Measurements from ENCODE around the gene ACY1.

Gene ACY1

GRCh38 chr3:52034212-52034611 is 50.9 kb downstream of the ACY1 start:
- in situ Hi-C loops (cut with HindIII; ENCODE audit: low pct_ligation_motif_present, low sequenced_read_pairs): no loop called here
- Histone ChIP-seq H3K36me3 (replicated peaks) (no peaks in the 10 kb centered on the region), H3K27me3 (replicated peaks) (no peaks in the 10 kb centered on the region), H3K4me3 (ENCODE audit: low read depth, low read length) (no peak overlapping the region), H3K27ac (no peak overlapping the region)
- TF ChIP-seq, protein P1, sequence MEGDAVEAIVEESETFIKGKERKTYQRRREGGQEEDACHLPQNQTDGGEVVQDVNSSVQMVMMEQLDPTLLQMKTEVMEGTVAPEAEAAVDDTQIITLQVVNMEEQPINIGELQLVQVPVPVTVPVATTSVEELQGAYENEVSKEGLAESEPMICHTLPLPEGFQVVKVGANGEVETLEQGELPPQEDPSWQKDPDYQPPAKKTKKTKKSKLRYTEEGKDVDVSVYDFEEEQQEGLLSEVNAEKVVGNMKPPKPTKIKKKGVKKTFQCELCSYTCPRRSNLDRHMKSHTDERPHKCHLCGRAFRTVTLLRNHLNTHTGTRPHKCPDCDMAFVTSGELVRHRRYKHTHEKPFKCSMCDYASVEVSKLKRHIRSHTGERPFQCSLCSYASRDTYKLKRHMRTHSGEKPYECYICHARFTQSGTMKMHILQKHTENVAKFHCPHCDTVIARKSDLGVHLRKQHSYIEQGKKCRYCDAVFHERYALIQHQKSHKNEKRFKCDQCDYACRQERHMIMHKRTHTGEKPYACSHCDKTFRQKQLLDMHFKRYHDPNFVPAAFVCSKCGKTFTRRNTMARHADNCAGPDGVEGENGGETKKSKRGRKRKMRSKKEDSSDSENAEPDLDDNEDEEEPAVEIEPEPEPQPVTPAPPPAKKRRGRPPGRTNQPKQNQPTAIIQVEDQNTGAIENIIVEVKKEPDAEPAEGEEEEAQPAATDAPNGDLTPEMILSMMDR (IDR thresholded peaks at IDR 0.05; ENCODE audit: low read depth, low read length, missing control alignments): no peak
- no peak for DNase-seq

DNA sequence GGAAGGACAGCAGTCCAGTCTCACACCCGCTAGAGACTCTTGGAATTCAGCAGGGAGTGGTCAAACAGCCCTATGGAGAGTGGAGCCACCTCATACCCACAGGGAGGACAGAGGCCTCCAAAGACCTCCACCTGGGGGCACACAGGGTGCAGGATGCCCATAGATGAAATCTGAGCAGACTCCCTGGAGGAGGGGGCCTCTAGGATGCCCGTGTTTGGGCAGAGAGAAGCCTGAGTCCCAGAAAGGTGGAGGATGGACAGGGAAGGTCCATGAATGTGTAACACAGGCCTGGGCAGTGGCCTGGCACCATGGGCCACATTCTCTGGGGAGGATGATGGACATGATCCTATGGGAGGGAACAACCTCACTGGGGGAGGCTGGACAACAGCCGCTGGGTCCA is 51.3 kb downstream of the ACY1 start:
- H3K27ac ChIP-seq: no peak overlapping the region
- TF ChIP-seq, protein P1 (IDR thresholded peaks at IDR 0.05; ENCODE audit: low read depth, low read length, missing control alignments): no peak
- H3K36me3 ChIP-seq (replicated peaks): no peaks in the 10 kb centered on the region
- no peaks in the 10 kb centered on the region for H3K27me3 ChIP-seq (replicated peaks)
- in situ Hi-C loops (cut with HindIII; ENCODE audit: low pct_ligation_motif_present, low sequenced_read_pairs): no loop called here
- H3K4me3 ChIP-seq (ENCODE audit: low read depth, low read length): no peak overlapping the region
- DNase-seq: no peak

GRCh38 chr3:52036222-52036694 is 52.9 kb downstream of the ACY1 start:
- Histone ChIP-seq H3K36me3 (replicated peaks) (no peaks in the 10 kb centered on the region), H3K4me3 (ENCODE audit: low read depth, low read length) (no peak overlapping the region), H3K27ac (no peak overlapping the region), H3K27me3 (replicated peaks) (no peaks in the 10 kb centered on the region)
- DNase-seq: no peak
- in situ Hi-C loops (cut with HindIII; ENCODE audit: low pct_ligation_motif_present, low sequenced_read_pairs): no loop called here
- TF ChIP-seq, protein P1 (IDR thresholded peaks at IDR 0.05; ENCODE audit: low read depth, low read length, missing control alignments): no peak

GRCh38 chr3:52036829-52037228 is 53.5 kb downstream of the ACY1 start:
- H3K27me3 ChIP-seq (replicated peaks): no peaks in the 10 kb centered on the region
- in situ Hi-C loops (cut with HindIII; ENCODE audit: low pct_ligation_motif_present, low sequenced_read_pairs): no loop called here

GRCh38 chr3:52037291-52037690 is 54.0 kb downstream of the ACY1 start:
- TF ChIP-seq, protein P1 (IDR thresholded peaks at IDR 0.05; ENCODE audit: low read depth, low read length, missing control alignments): no peak
- Histone ChIP-seq H3K36me3 (replicated peaks) (no peaks in the 10 kb centered on the region), H3K27me3 (replicated peaks) (no peaks in the 10 kb centered on the region), H3K27ac (no peak overlapping the region), H3K4me3 (ENCODE audit: low read depth, low read length) (no peak overlapping the region)
- in situ Hi-C loops (cut with HindIII; ENCODE audit: low pct_ligation_motif_present, low sequenced_read_pairs): no loop called here
- no peak for DNase-seq

More at GRCh38 chr3:52036829-52037228, 53.5 kb downstream of the ACY1 start:
- Histone ChIP-seq H3K27ac (no peak overlapping the region), H3K36me3 (replicated peaks) (no peaks in the 10 kb centered on the region), H3K4me3 (ENCODE audit: low read depth, low read length) (no peak overlapping the region)
- TF ChIP-seq, protein P1 (IDR thresholded peaks at IDR 0.05; ENCODE audit: low read depth, low read length, missing control alignments): peak; percentile 20
- DNase-seq: no peak

DNA sequence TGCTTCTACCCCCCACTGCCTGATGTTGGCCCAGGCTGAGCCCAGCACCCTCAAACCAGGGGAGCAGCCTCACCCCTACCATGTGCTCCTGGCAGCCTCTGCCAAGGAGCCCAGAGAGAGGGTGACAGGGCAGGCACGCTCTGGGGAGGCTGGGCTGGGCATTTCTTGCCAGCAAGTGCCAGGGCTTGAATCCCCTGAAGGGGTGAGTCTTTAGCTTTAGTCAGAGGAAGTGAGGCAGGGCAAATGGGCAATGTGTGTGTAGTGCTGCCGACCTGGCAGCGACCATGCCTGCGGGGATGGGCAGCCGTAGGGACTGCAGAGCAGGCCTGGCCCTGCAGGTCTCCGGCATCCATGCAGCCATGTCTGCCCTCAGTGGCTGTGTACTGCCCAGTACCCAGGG is 54.9 kb downstream of the ACY1 start:
- DNase-seq: no peak
- Histone ChIP-seq H3K27me3 (replicated peaks) (no peaks in the 10 kb centered on the region), H3K4me3 (ENCODE audit: low read depth, low read length) (no peak overlapping the region), H3K27ac (no peak overlapping the region), H3K36me3 (replicated peaks) (no peaks in the 10 kb centered on the region)
- in situ Hi-C loops (cut with HindIII; ENCODE audit: low pct_ligation_motif_present, low sequenced_read_pairs): no loop called here
- TF ChIP-seq, protein P1 (IDR thresholded peaks at IDR 0.05; ENCODE audit: low read depth, low read length, missing control alignments): no peak
